ENCODE data around the gene POC5. TPM values are rescaled to one million over a fixed set of nuclear protein-coding genes. Genes with fewer than 3 reads are reported as not detected.

The POC5 gene
- total RNA-seq, 1 donor from 2014 or later = 2.3 TPM

DNA sequence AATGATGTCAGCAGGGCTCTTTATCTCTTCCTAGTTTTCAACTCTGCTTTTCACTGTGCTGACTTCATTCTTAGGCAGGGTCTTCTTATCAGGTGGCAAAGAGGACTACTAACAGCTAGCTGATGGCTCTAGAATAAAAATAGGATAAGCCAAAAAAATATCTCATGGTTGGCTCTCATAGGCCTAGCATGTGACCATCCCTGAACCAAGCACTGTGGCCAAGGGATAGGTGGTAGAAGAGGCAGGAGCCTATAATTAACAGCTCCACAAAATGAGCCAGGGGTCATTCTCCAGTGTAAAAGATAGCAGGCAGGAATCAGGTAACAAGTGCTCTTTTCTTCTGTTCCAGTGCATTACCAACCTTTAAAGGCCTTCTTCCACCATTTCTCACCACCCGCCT, 84.9 kb downstream of the POC5 start:
- no peak for DNase-seq
- intact Hi-C loops (cut with DNase I) = no loop called here
- ATAC-seq (ENCODE audit: poor library complexity) = peak; percentile 87

DNA sequence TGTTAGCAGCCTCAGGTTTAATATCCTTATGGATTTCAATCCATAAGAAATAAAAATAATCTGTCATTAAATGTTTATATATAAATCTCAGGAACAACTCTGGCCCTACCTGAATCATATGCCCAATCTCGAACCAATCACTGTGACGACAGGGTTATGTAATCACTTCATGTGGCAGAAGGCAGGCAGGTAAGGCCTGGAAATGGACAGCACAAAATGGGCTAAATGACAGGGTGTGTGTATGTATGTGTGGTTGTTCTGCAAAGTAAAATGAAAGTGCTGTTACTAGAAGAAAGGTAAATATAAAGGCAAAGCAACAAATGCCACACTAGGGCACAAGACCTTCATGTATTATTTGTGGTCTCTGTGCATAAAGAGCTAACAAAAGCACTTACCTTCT, 86.4 kb downstream of the POC5 start:
- DNase-seq (no peak), ATAC-seq (ENCODE audit: poor library complexity) (no peak)
- intact Hi-C loops (cut with DNase I) = no loop called here

DNA sequence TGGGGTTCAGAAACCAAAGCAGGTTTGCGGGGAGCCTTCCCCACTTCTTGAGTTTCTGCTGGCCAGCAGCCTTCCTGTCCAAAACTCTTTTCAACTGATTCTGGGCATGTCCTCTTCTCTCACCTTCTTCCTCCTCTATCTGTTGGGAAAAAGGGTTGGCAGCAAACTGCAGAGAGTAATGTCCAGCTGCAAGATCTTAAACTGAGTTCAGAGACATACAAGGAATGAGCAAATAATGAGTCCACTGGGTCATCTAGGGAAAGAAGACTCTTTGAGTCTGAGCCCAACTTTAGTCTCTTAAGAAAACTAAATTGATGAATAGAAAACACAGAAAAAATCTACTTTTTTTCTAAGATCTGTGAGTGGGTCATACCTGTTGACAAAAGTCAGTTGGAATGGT, 89.4 kb downstream of the POC5 start:
- DNase-seq = no peak
- ATAC-seq (ENCODE audit: poor library complexity) = no peak
- intact Hi-C loops (cut with DNase I) = no loop called here

DNA sequence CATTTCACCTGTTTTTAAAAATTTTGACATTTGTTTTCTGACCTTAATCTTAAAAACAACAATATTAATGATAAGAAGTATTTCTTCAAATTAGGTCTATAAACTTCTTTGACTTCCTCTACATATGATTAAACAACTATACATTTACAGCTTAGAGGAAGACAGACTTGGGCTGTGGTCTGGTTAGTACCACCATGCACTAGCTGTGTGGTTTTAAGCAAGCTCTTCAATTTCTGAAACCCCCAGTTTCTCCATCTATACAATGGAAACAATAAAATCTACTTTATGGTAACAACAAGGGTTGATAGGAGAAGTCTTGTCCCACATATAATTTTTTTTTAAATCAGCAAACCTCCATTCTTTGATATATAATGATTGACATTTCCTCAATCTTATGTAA, 90.3 kb downstream of the POC5 start:
- no peak for ATAC-seq (ENCODE audit: poor library complexity)
- no peak for DNase-seq
- intact Hi-C loops (cut with DNase I) = no loop called here

Other genes starting within 250 kb of the POC5 start
- gene CERT1, start 205.8 kb downstream of the POC5 start, total RNA-seq = 32.1 TPM
- 20.6 TPM for gene POLK, start 205.5 kb downstream of the POC5 start, total RNA-seq
- gene ANKDD1B, start 106.0 kb downstream of the POC5 start, total RNA-seq = not detected